ENCODE measurements around the gene RNF167. TPM values are rescaled to one million over a fixed set of nuclear protein-coding genes. Genes with fewer than 3 reads are reported as not detected.
A peak's percentile ranks its signal among the peaks of the same experiment; 100 is the strongest.
"Not testable (repeated sequence)": the region's sequence is repeated elsewhere in the genome, so short reads cannot be mapped to it uniquely, and the experiment has no call there.

Gene RNF167
- total RNA-seq, 1 donor from 2014 or later, result 119 TPM

DNA sequence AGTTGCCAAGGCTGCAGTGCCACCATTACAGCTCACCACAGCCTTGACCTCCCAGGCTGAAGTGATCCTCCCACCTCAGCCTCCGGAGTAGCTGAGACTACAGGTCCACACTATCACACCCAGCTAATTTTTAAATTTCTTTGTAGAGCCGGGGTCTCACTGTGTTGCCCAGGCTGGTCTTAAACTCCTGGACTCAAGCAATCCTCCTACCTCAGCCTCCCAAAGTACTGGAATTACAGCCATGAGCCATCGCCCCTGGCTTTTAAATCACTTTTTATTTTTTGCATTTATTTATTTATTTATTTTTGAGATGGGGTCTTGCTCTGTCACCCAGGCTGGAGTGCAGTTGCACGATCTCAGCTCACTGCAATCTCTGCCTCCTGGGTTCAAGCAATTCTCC is 25.5 kb upstream of the RNF167 start:
- DNase-seq; H3K4me1 Mint-ChIP-seq; H3K27me3 Mint-ChIP-seq; H3K36me3 Mint-ChIP-seq (ENCODE audit: low read depth); H3K27ac Mint-ChIP-seq; H3K4me3 Mint-ChIP-seq; intact Hi-C loops (cut with micrococcal nuclease); H3K9me3 Mint-ChIP-seq: not testable (repeated sequence)

DNA sequence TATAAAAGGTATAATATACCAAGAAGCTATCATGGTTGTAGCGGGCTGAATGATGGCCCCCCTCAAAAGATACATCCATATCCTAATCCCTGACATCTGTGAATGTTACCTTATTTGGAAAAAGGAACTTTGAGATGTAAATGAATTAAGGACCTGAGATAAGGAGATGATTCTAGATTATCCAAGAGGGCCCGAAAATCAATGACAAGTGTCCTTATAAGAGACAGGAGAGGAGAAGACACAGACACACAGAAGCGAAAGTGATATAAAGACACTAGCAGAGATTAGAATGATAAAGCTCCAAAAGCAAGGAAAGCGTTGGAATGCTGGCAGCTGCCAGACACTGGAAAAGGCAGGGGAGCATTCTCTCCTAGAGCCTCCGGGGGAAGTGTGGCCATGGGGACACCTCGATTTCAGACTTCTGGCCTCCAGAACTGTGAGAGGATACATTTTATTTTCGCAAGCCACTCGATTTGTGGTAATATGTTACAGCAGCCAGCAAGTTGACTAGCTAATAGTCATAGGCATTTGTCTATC is 20.5 kb upstream of the RNF167 start:
- no peaks in the 10 kb centered on the region for H3K9me3 Mint-ChIP-seq
- intact Hi-C loops (cut with micrococcal nuclease), result no loop called here
- H3K36me3 Mint-ChIP-seq (ENCODE audit: low read depth), result peaks cover 3% of the 10 kb centered on the region
- no peaks in the 10 kb centered on the region for H3K4me1 Mint-ChIP-seq
- no peaks in the 10 kb centered on the region for H3K27me3 Mint-ChIP-seq
- H3K27ac Mint-ChIP-seq, result no peak overlapping the region
- H3K4me3 Mint-ChIP-seq, result no peak overlapping the region
- DNase-seq, result no peak

DNA sequence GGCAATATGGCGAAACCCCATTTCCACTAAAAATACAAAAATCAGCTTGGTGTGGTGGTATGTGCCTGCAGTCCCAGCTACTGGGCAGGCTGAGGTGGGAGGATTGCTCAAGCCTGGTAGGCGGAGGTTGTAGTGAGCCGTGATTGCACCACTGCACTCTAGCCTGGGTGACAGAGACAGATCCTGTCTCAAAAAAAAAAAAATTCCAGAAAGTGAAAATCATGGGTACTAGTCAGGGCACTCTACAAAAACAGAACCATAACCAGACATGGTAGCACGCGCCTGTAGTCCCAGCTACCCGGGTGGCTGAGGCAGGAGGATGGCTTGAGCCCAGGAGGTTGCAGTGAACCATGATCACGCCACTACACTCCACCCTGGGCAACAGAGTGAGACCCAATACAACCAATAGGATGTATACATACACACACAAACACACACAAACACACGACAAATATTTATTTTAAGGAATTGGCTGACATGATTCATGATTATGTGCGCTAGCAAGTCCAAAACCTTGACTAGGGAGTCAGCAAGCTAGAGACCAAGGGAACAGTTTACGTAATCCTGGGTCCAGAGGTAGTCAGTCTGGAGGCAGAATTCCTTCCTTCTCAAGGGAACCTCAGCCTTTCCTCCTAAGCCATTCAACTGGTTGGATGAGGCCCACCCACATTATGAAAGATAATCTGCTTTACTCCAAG is 19.6 kb upstream of the RNF167 start:
- Mint-ChIP-seq H3K9me3 (no peaks in the 10 kb centered on the region), H3K4me3 (no peak overlapping the region), H3K27me3 (no peaks in the 10 kb centered on the region), H3K4me1 (no peaks in the 10 kb centered on the region), H3K36me3 (ENCODE audit: low read depth) (peaks cover 3% of the 10 kb centered on the region), H3K27ac (no peak overlapping the region)
- no peak for DNase-seq
- intact Hi-C loops (cut with micrococcal nuclease), result no loop called here

DNA sequence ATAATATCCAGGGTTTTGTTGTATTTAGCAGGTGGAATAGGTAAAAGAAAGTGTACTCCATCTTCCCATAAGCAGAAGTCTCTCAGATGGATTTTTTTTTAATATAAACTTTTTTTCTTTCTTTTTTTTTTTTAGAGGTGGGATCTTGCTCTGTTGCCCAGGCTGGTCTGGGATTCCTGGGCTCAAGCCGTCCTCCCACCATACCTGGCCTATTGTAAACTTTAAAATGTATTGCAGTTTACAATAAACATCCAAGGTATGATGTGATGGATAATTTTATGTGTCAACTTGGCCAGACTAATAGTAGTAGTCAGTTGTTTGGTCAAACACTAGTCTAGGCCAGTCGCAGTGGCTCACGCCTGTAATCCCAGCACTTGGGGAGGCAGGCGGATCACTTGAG is 18.7 kb upstream of the RNF167 start:
- intact Hi-C loops (cut with micrococcal nuclease), result no loop called here
- Mint-ChIP-seq H3K4me1 (peaks cover under 1% of the 10 kb centered on the region), H3K36me3 (ENCODE audit: low read depth) (peaks cover 3% of the 10 kb centered on the region), H3K27me3 (no peaks in the 10 kb centered on the region), H3K27ac (no peak overlapping the region), H3K4me3 (no peak overlapping the region), H3K9me3 (no peaks in the 10 kb centered on the region)
- no peak for DNase-seq

DNA sequence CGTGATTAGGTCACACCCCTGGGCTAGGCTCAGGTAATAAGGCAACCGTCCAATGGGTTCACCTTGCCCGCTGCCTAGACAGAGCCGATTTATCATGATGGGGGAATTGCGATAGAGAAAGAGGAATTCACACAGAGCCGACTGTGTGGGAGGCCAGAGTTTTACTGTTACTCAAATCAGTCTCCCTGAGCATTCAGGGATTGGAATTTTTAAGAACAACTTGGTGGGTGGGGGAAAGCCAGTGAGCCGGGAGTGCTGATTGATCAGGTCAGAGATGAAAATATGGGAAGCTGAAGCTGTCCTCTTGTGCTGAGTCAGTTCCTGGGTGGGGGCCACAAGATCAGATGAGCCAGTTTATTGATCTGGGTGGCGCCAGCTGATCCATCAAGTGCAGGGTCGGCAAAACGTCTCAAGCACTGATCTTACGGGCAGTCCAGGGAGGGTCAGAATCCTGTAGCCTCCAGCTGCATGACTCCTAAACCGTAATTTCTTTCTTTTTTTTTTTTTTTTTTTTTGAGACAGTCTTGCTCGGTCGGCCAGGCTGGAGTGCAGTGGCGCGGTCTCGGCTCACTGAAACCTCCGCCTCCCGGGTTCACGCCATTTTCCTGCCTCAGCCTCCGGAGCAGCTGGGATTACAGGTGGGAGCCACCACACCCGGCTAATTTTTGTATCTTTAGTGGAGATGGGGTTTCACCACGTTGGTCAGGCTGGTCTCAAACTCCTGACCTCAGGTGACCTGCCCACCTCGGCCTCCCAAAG is 13.3 kb upstream of the RNF167 start:
- H3K4me3 Mint-ChIP-seq; H3K27me3 Mint-ChIP-seq; H3K9me3 Mint-ChIP-seq; DNase-seq; intact Hi-C loops (cut with micrococcal nuclease); H3K4me1 Mint-ChIP-seq: not testable (repeated sequence)
- H3K36me3 Mint-ChIP-seq (ENCODE audit: low read depth), result peaks cover 33% of the 10 kb centered on the region
- H3K27ac Mint-ChIP-seq, result peak overlapping the region; percentile 6

DNA sequence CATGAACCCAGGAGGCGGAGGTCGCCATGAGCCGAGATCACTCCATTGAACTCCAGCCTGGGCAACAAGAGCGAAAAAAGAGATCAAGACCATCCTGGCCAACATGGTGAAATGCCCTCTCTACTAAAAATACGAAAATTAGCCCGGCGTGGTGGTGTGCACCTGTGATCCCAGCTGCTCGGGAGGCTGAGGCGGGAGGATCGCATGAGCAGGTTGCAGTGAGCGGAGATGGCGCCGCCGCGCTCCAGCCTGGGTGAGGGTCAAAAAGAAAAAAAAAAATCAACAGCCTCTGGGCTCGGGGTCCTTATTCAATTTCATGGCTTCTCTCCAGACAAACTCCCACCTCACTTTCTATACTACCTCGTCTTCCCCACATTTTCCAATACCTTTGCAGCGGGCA is 11.2 kb upstream of the RNF167 start:
- Mint-ChIP-seq H3K9me3 (no peaks in the 10 kb centered on the region), H3K4me3 (no peak overlapping the region), H3K36me3 (ENCODE audit: low read depth) (peaks cover 38% of the 10 kb centered on the region), H3K4me1 (peaks cover 10% of the 10 kb centered on the region), H3K27ac (no peak overlapping the region), H3K27me3 (no peaks in the 10 kb centered on the region)
- intact Hi-C loops (cut with micrococcal nuclease), result no loop called here
- no peak for DNase-seq

DNA sequence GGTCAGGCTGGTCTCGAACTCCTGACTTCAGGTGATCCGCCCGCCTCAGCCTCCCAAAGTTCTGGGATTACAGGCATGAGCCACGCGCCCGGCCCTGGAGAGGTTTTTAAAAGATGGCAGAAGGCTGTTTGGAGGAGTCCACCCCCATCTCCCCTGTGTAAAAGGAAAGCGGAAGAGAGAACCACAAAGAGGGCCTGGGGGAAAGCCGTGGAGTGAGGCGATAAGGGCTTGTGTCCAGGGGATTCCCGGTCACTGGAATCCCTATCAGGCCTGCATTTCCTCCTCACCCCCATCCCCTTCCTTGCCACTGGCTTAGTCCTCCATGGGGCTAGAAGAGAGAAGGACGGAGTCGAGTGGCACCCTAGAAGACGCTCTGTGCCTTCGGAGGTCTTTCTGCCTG is 8.1 kb upstream of the RNF167 start, which contains the start of gene GP1BA:
TSS of gene GP1BA (plus strand) at position 315 of the 400 bp plus-strand sequence. CDS start 328 bp downstream, outside the sequence.
- peak within 1 kb of the TSS; percentile 14 for H3K27ac Mint-ChIP-seq
- no peaks in the 10 kb centered on the region for H3K27me3 Mint-ChIP-seq
- peaks cover 18% of the 10 kb centered on the region for H3K4me1 Mint-ChIP-seq
- no peak for DNase-seq
- intact Hi-C loops (cut with micrococcal nuclease), result no loop called here
- peaks cover 44% of the 10 kb centered on the region for H3K36me3 Mint-ChIP-seq (ENCODE audit: low read depth)
- no peaks in the 10 kb centered on the region for H3K9me3 Mint-ChIP-seq
- no peak within 1 kb of the TSS for H3K4me3 Mint-ChIP-seq

DNA sequence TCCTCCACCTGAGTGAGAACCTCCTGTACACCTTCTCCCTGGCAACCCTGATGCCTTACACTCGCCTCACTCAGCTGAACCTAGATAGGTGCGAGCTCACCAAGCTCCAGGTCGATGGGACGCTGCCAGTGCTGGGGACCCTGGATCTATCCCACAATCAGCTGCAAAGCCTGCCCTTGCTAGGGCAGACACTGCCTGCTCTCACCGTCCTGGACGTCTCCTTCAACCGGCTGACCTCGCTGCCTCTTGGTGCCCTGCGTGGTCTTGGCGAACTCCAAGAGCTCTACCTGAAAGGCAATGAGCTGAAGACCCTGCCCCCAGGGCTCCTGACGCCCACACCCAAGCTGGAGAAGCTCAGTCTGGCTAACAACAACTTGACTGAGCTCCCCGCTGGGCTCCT is 7.3 kb upstream of the RNF167 start:
- intact Hi-C loops (cut with micrococcal nuclease), result no loop called here
- Mint-ChIP-seq H3K27me3 (no peaks in the 10 kb centered on the region), H3K4me3 (no peak overlapping the region), H3K4me1 (peaks cover 21% of the 10 kb centered on the region), H3K27ac (peak overlapping the region; percentile 14), H3K9me3 (no peaks in the 10 kb centered on the region), H3K36me3 (ENCODE audit: low read depth) (peaks cover 49% of the 10 kb centered on the region)
- no peak for DNase-seq

DNA sequence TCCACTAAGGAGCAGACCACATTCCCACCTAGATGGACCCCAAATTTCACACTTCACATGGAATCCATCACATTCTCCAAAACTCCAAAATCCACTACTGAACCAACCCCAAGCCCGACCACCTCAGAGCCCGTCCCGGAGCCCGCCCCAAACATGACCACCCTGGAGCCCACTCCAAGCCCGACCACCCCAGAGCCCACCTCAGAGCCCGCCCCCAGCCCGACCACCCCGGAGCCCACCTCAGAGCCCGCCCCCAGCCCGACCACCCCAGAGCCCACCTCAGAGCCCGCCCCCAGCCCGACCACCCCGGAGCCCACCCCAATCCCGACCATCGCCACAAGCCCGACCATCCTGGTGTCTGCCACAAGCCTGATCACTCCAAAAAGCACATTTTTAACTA is 6.4 kb upstream of the RNF167 start:
- Mint-ChIP-seq H3K27me3 (no peaks in the 10 kb centered on the region), H3K36me3 (ENCODE audit: low read depth) (peaks cover 52% of the 10 kb centered on the region), H3K9me3 (no peaks in the 10 kb centered on the region), H3K4me1 (peaks cover 27% of the 10 kb centered on the region), H3K4me3 (no peak overlapping the region), H3K27ac (peak overlapping the region; percentile 32)
- DNase-seq, result no peak
- intact Hi-C loops (cut with micrococcal nuclease), result no loop called here

DNA sequence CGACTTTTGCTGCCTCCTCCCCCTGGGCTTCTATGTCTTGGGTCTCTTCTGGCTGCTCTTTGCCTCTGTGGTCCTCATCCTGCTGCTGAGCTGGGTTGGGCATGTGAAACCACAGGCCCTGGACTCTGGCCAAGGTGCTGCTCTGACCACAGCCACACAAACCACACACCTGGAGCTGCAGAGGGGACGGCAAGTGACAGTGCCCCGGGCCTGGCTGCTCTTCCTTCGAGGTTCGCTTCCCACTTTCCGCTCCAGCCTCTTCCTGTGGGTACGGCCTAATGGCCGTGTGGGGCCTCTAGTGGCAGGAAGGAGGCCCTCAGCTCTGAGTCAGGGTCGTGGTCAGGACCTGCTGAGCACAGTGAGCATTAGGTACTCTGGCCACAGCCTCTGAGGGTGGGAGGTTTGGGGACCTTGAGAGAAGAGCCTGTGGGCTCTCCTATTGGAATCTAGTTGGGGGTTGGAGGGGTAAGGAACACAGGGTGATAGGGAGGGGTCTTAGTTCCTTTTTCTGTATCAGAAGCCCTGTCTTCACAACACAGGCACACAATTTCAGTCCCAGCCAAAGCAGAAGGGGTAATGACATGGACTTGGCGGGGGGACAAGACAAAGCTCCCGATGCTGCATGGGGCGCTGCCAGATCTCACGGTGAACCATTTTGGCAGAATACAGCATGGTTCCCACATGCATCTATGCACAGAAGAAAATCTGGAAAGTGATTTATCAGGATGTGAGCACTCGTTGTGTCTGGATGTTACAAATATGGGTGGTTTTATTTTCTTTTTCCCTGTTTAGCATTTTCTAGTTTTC is 5.7 kb upstream of the RNF167 start:
- Mint-ChIP-seq H3K9me3 (no peaks in the 10 kb centered on the region), H3K4me1 (peaks cover 31% of the 10 kb centered on the region), H3K36me3 (ENCODE audit: low read depth) (peaks cover 48% of the 10 kb centered on the region), H3K4me3 (no peak overlapping the region), H3K27ac (no peak overlapping the region), H3K27me3 (no peaks in the 10 kb centered on the region)
- intact Hi-C loops (cut with micrococcal nuclease), result no loop called here
- DNase-seq, result no peak

DNA sequence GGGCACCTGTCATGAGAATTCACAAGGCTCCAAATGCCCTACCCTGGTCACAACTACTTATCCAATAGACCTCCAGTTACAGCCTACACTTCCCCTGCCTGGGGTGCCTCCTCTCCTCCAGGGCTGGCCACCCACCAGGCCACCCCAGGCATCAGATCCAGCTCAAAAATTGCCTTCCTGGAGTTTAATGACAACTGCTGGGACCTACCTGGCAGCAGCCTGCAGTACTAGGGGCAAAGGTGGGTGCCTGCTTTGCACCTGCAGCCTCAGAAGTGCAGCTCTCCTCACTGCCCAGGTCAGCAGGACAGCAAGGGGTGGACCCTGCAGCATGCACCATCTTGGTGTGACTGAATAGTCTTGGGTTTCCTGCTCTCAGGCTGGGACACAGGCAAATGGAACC is 4.4 kb upstream of the RNF167 start:
- DNase-seq, result no peak
- Mint-ChIP-seq H3K9me3 (no peaks in the 10 kb centered on the region), H3K4me3 (no peak overlapping the region), H3K36me3 (ENCODE audit: low read depth) (peaks cover 49% of the 10 kb centered on the region), H3K4me1 (peaks cover 31% of the 10 kb centered on the region), H3K27ac (no peak overlapping the region), H3K27me3 (no peaks in the 10 kb centered on the region)
- intact Hi-C loops (cut with micrococcal nuclease), result no loop called here

DNA sequence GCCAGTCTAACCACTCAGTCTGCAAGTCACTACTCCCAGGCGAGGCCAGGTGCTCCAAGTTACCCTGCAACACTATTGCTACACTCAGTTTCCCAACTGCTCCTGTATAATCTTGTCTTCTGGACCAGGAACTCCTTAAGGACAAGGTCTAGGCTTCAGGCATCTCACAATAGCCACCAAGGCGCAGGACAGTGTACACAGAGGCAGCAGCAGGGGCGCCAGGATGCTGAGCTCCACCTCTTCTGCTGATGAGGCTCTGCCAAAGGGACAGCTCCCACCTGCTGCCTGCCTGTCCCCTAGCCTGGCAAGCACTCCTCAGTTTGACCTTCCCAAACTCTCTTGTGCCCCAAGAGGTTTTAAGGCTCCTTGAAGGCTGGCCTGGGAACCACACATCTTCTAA is 3.6 kb upstream of the RNF167 start:
- H3K9me3 Mint-ChIP-seq, result no peaks in the 10 kb centered on the region
- peaks cover 35% of the 10 kb centered on the region for H3K4me1 Mint-ChIP-seq
- intact Hi-C loops (cut with micrococcal nuclease), result no loop called here
- H3K27ac Mint-ChIP-seq, result peak overlapping the region; percentile 49
- H3K27me3 Mint-ChIP-seq, result no peaks in the 10 kb centered on the region
- H3K4me3 Mint-ChIP-seq, result no peak overlapping the region
- DNase-seq, result no peak
- H3K36me3 Mint-ChIP-seq (ENCODE audit: low read depth), result peaks cover 48% of the 10 kb centered on the region

DNA sequence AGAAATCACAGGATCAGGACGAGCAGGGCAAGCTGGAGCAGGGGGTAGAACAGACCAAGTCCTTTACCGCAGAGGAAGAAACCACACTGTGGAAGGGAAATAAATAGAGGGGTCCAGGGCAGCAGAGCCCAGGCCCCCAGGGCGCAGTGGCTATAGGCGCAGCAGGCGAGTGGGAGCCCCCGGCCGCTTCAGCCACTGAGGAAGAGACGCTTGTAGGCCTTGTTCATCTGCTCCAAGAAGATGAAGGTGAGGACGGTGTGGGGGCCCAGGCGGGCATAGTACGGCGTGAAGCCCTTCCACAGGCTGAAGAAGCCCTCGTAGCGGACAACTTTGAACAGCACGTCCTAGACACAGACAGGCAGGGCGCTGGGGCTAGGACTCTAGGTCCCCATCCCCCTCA is 2.5 kb upstream of the RNF167 start:
- Mint-ChIP-seq H3K27ac (no peak overlapping the region), H3K4me3 (peak overlapping the region; percentile 95), H3K9me3 (no peaks in the 10 kb centered on the region), H3K27me3 (no peaks in the 10 kb centered on the region), H3K4me1 (peaks cover 41% of the 10 kb centered on the region), H3K36me3 (ENCODE audit: low read depth) (peaks cover 56% of the 10 kb centered on the region)
- no peak for DNase-seq
- intact Hi-C loops (cut with micrococcal nuclease), result no loop called here

DNA sequence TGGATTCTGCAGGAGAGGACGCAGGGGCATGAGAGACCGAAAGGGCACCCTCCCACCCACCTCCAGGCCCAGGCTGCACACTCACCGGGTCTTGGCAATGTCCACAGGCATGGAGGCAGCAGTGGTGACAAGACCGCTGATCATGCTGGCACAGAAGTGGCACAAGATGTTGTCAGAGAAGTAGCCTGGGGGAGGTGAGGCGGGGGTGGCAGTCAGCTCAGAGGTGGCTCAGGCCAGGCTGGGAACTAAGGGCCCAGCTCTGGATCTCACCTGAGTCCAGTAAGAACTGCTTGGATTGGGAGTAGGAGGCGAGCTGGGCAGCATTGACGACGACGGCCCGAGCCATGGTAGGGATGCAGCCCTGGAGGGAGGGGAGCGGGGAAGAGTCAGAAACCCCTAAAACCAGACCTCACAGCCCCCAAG is 2.0 kb upstream of the RNF167 start:
- Mint-ChIP-seq H3K27me3 (no peaks in the 10 kb centered on the region), H3K36me3 (ENCODE audit: low read depth) (peaks cover 59% of the 10 kb centered on the region), H3K27ac (no peak overlapping the region), H3K4me1 (peaks cover 45% of the 10 kb centered on the region), H3K4me3 (peak overlapping the region; percentile 95), H3K9me3 (no peaks in the 10 kb centered on the region)
- intact Hi-C loops (cut with micrococcal nuclease), result no loop called here
- no peak for DNase-seq
